GM19468 (cell line): ENCODE measurements around the gene PRMT1.
"Not testable (repeated sequence)": the region's sequence is repeated elsewhere in the genome, so short reads cannot be mapped to it uniquely, and the experiment has no call there.

Experiments
- ATAC-seq: cut with Tn5 transposase; IDR thresholded peaks from one replicate; pipeline ENCODE4 v1.9.1; 2021; ENCODE audit warnings: mild to moderate bottlenecking, moderate library complexity, moderate number of reproducible peaks; ENCODE audit not compliant: unreplicated experiment; ENCODE audit errors: extremely low read depth

PRMT1 gene

DNA sequence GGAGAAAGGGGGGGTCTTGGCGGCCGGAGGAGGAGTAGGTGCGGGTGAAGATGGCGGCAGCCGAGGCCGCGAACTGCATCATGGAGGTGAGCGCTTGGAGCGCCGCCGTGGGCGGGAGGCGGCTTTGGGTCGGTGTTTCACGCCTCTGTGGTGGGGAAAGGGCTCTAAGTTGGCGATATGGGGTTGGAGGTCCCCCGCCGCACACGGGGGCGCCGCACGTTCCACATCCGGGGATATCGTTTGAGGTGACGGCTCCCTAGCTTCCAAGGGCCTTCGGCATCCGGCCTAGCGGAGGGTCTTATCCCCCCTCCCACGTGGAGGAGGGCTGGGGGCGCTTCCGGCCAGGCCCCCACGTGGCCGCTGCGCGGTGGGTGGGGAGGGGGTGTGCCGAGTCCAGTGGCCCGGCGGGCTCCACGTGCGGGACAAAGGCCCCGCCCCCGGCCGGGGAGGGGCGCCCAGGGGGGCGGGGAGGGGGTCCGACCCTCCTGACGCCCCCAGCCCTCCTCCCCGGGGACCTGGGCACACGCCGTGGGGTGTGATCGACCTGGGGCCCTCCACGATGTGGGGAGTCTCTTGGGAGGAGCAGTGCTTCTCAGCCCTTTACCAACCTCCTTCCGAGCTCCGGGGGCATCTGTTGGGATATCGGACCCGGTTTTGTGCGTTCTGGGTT is at the start of gene PRMT1:
Gene PRMT1 (plus strand): TSS at position 41 of the 670 bp plus-strand sequence. CDS start 10 bp downstream, at position 51.
- ATAC-seq, result no peak

GRCh38 chr19:49629659-49630058 is 47.4 kb upstream of the PRMT1 start:
- no peak for ATAC-seq

DNA sequence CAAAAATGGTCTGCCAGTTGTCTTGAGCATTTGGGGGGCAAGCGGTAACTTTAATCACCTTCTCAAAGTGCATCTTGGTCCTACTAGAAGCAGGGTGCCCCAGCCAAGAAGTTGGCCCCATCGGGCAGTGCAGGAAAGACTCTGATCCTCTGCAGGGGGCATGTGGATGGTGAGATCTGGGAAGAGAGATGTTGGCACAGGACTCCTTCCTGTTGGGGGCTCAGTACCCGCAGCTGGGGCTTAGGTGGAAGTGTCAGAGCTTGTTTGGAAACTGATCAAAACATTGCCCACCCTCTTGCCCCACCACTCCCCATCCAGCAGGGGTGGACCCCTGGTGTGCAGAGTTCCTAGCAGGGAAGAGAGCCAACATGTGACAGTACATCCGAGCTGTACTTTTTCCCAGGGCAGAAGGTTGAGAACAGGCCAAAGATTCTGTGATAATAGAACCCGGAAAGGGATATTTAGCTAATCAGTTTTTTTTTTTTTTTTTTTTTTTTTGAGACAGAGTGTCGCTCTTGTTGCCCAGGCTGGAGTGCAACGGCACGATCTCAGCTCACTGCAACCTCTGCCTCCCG is 46.0 kb upstream of the PRMT1 start:
- no peak for ATAC-seq

DNA sequence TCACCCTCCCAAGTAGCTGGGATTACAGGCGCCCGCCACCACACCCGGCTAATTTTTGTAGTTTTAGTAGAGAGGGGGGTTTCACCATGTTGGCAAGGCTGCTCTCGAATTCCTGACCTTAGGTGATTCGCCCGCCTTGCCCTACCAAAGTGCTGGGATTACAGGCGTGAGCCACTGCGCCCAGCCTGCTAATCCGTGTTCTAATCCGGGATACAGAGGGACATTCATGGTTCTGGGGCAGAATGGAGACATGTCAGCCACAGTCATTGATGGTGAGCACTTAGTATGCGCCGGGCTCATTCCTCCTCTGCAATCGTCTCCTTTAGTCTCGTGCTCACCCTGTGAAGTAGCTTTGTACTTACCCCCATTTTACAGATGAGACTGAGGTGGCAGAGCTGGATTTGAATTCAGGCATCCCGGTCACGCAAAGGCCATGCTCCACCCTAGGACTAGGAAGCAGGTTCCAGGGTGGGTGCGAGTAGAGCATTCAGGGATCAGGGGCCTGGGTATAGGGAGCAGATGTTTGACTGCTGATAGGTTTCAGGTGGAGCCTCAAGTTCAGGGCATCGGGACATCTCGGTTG is 45.4 kb upstream of the PRMT1 start:
- ATAC-seq, result no peak

GRCh38 chr19:49632576-49632975 is 44.5 kb upstream of the PRMT1 start:
- ATAC-seq, result no peak

DNA sequence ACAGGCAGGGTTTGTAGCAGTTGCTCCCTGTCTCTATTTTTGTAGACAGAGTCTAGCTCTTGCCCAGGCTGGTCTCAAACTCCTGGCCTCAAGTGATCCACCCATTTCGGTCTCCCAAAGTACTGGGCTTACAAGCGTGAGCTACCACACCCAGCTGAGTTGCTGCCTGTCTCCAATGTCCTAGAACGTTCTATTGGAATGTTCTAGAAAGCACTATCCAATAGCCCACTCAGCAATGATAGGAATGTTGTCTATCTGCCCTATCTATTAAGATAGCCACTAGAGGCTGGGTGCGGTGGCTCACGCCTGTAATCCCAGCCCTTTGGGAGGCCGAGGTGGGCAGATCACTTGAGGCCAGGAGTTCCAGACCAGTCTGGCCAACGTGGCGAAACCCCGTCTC is 43.8 kb upstream of the PRMT1 start:
- ATAC-seq, result not testable (repeated sequence)

GRCh38 chr19:49635530-49636232 is 41.4 kb upstream of the PRMT1 start:
- ATAC-seq, result no peak

- ATAC-seq, result no peak
These were observed 40.7 kb upstream of the PRMT1 start for GRCh38 chr19:49636233-49636932.

DNA sequence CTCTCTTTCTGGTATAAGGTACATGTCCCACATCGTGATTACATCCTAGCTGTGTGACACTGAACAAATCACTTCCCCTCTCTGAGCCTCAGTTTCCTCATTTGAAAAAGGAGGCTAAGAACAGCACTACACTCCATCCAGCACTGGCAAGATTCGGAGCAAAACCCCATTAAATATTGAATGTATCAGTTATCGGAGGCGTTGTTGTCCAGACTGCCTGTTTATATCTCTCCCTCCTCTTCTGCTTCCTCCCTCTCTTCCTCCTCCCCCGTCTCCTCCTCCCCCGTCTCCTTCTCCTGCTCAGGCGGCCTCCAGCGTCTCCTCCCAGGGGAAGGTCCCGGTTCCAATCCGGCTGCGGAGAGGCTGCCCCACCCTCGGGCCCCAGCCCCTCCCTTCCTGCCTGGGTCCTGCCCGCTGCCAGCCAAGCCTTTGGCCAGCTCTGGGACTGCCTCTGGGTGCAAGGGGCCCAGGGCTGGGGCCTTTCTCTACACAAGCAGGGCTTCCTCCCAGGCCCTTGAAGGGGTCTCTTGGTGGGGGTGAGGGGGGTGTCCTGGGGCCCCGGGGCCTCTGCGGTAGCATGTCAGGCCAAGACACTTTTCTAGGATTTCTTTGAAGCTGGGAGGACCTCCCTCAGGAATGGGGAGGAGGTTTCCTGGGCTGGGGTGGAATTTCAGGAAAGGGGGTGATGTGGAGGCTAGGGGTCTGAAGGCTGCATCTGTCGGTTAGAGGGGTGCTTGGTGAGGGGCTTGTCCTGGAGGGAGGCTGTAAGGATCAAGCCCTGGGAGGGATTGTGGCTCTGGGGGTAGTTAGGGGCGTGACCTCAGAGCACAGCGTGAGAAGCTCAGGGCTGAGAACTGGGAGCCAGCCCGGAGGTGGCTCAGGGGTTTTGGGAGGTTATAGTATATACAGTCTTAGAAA is 39.0 kb upstream of the PRMT1 start:
- ATAC-seq, result no peak

GRCh38 chr19:49639401-49640112 is 37.5 kb upstream of the PRMT1 start:
- ATAC-seq, result no peak

DNA sequence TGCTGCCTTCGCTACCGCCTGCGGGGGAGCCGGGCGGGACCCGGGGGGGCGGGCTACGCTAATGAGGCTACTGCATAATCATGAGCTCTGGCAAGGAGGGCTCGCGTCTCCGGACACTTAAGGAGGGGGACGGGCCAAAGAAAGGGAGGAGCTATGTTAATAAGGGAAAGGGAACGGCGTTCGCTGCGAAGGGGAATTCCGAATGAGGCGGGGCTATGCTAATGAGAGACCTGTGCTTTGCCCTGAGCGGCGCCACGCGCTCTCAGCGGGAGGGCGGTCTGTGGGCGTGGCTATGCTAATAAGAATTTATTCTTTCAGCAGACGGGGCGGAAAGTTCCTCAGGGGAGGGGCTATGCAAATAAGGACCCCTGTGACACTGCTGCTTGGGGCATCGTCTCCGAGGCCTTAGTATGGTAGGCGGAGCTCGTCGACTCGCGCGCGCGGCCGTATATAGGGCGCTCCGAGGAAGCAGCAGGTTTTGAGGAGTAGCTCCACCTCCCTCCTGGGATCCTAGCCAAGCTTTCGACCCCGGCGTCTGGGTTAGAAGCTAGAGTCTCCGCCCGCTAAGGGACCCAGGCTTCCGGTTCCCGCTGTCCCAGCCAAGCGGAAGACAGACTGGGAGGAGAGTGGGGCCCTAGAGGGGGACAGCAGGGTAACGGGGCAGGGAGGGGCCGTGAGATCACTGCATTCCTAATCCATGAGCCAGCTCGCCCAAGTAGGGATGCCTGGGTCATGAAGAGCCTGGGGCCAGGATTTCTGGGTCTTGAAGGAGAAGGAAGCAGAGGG is 36.8 kb upstream of the PRMT1 start, which contains the start of gene RRAS:
Gene RRAS (minus strand): TSS at position 31 of the 786 bp plus-strand sequence. CDS start 45 bp downstream, outside the sequence.
- peak; percentile 73 for ATAC-seq

GRCh38 chr19:49641688-49642491 is 35.2 kb upstream of the PRMT1 start, which contains the start of gene SCAF1:
Gene SCAF1, plus strand, starts transcription at chr19:49642209. Its CDS starts 2,818 bp downstream, at chr19:49645027.
- ATAC-seq, result peak; percentile 47

GRCh38 chr19:49642492-49643035 is 34.5 kb upstream of the PRMT1 start:
- no peak for ATAC-seq

DNA sequence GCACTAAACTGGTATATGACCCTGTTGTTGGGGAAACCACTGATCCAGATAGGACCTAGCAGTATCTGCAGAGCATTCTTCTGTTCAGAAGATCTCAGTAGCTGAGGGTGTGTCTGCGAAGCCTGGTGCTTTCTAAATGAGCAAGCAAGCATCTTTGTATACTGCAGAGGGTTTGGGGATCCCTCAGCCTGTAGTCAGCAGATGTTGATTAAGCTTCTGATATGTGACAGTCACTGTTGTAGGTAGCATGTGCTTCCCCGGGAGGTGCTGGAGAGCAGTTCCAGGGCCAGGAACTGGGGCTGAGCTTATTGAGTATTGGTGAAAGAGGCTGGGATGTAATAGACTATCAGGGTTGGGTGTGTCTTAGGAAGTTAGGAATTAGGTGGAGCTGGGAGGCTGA is 33.6 kb upstream of the PRMT1 start:
- no peak for ATAC-seq

GRCh38 chr19:49645592-49645991 is 31.5 kb upstream of the PRMT1 start:
- ATAC-seq, result no peak

DNA sequence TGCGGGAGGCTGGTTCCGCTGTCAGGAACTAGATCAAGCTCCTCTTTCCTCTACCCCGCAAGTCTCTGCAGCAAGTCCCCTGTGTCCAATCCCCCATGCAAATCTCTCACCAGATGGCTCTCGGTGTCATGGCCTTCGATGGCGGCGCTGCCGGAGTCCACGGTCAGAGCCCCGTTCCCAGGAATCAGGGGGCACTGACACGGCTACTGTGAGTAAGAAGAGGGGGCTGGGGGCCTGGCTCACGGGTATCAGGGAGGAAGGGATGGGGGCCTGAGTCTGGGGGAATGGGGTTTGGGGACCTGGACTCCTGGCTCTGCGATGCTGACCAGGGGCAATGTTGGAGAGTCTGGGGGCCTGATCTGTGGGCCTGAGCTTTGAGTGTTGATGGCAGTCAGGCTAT is 31.1 kb upstream of the PRMT1 start:
- no peak for ATAC-seq

DNA sequence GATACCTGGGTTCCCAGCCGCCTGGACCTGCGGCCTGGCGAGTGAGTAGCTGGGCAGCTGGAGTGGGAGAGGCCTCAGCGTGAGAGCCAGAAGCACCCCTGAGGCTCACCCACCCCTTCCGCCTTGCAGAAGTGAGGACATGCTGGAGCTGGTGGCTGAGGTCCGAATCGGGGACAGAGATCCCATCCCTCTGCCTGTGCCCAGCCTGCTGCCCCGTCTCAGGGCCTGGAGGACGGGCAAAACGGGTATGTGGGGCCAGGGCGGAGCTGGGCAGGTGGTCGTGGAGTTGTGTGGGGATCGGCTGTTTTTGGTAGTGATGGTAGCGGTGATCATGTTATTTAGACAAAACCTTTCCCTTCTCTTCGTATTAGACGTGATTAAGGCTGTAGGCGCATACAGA is 30.5 kb upstream of the PRMT1 start:
- ATAC-seq, result no peak
